ENCODE results near the gene CRIM1. TPM values are rescaled to one million over a fixed set of nuclear protein-coding genes. Genes with fewer than 3 reads are reported as not detected.
A peak's percentile ranks its signal among the peaks of the same experiment; 100 is the strongest.

The CRIM1 gene
- total and polyA plus RNA-seq, 4 donors, result 24.3 to 119 (median 58.4) TPM

DNA sequence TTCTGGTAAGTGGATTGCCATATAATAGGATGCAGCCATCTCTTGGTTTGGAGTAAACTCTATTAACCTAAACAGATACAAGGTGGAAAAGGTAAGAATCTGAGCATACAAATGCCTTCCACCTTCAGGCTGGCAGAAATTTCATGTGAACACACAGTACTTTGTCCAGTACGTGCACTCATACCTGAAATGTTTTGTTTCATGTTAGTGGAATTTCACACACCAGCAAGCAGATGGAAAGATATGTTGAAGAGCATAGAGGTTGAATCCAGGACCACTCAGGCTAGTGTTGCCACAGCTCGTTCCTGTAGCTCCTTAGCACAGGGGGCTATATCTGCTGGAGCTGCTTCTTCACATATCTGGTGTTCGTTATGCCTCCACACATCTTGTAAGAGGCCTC is 34.0 kb downstream of the CRIM1 start:
- Histone ChIP-seq H3K4me3 (no peak overlapping the region), H3K9ac (ENCODE audit: insufficient read depth in 1 of 2, low read length in 2 of 2) (no peak overlapping the region), H3K27ac (ENCODE audit: low read depth in 1 of 2, low read length in 1 of 2) (peak overlapping the region in 1 of 2 donors; percentile 19), H3K27me3 (ENCODE audit: control insufficient read depth in 3 of 3, insufficient read depth in 3 of 3, low read length in 2 of 3) (no peaks in the 10 kb centered on the region), H3K9me3 (ENCODE audit: control insufficient read depth in 4 of 4, insufficient read depth in 3 of 4, low read length in 3 of 4) (no peaks in the 10 kb centered on the region), H3K4me1 (ENCODE audit: control insufficient read depth in 5 of 5, insufficient read depth in 5 of 5, low read length in 5 of 5) (peaks cover 6 to 27% (median 12%) of the 10 kb centered on the region in 5 donors), H3K36me3 (ENCODE audit: control insufficient read depth in 4 of 4, insufficient read depth in 4 of 4, low read length in 4 of 4) (no peaks in the 10 kb centered on the region)
- 80 to 91% methylated on average over 3 of the region's 3 CpGs for WGBS, 2 donors
- ATAC-seq (ENCODE audit: insufficient read depth, low FRiP score) (no peak), DNase-seq (no peak)
- TF ChIP-seq, protein P1, sequence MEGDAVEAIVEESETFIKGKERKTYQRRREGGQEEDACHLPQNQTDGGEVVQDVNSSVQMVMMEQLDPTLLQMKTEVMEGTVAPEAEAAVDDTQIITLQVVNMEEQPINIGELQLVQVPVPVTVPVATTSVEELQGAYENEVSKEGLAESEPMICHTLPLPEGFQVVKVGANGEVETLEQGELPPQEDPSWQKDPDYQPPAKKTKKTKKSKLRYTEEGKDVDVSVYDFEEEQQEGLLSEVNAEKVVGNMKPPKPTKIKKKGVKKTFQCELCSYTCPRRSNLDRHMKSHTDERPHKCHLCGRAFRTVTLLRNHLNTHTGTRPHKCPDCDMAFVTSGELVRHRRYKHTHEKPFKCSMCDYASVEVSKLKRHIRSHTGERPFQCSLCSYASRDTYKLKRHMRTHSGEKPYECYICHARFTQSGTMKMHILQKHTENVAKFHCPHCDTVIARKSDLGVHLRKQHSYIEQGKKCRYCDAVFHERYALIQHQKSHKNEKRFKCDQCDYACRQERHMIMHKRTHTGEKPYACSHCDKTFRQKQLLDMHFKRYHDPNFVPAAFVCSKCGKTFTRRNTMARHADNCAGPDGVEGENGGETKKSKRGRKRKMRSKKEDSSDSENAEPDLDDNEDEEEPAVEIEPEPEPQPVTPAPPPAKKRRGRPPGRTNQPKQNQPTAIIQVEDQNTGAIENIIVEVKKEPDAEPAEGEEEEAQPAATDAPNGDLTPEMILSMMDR (IDR thresholded peaks at IDR 0.05; ENCODE audit: control extremely low read depth, extremely low read depth), result no peak

DNA sequence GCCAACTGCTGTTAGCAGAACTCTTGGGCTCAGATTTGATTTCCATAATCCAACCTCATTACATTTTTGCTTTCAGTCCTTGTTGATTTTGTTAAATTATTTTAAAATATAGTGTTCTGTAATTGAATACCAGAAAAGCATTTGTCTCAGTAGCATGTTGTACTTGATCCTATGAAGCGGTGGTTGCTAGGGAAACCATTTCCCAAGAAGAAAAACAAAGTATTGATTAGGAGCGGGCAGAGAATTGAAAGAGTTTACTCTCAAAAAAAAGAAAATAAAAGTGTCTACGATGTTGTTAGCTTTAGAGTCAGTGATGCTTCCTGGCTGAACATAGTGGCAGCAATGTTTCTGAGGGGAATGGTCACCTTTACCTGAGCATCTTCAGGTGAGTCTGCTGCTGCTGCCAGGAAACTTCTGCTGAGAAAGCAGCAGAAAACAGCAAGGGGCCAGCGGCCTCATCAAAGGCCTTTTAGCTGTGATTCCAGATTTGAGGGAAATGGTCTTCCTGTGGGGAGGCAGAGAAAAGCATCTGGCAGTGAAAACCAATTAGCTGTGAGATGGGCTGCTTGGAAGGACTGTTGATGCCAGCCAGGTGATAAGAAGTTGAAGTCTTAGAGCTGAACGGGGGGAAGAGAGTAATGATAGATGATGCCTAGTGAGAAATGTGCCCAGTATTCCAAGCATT is 37.1 kb downstream of the CRIM1 start:
- TF ChIP-seq, protein P1 (IDR thresholded peaks at IDR 0.05; ENCODE audit: control extremely low read depth, extremely low read depth), result no peak
- Histone ChIP-seq H3K9me3 (ENCODE audit: control insufficient read depth in 4 of 4, insufficient read depth in 3 of 4, low read length in 3 of 4) (no peaks in the 10 kb centered on the region), H3K9ac (ENCODE audit: insufficient read depth in 1 of 2, low read length in 2 of 2) (no peak overlapping the region), H3K27ac (ENCODE audit: low read depth in 1 of 2, low read length in 1 of 2) (no peak overlapping the region), H3K4me3 (no peak overlapping the region), H3K36me3 (ENCODE audit: control insufficient read depth in 4 of 4, insufficient read depth in 4 of 4, low read length in 4 of 4) (peaks cover 0 to 4% (median under 1%) of the 10 kb centered on the region in 4 donors), H3K4me1 (ENCODE audit: control insufficient read depth in 5 of 5, insufficient read depth in 5 of 5, low read length in 5 of 5) (peaks cover 6 to 26% (median 12%) of the 10 kb centered on the region in 5 donors), H3K27me3 (ENCODE audit: control insufficient read depth in 3 of 3, insufficient read depth in 3 of 3, low read length in 2 of 3) (no peaks in the 10 kb centered on the region)
- ATAC-seq (ENCODE audit: insufficient read depth, low FRiP score) (no peak), DNase-seq (no peak)
- 84 to 87% methylated on average over 5 of the region's 5 CpGs for WGBS, 2 donors

DNA sequence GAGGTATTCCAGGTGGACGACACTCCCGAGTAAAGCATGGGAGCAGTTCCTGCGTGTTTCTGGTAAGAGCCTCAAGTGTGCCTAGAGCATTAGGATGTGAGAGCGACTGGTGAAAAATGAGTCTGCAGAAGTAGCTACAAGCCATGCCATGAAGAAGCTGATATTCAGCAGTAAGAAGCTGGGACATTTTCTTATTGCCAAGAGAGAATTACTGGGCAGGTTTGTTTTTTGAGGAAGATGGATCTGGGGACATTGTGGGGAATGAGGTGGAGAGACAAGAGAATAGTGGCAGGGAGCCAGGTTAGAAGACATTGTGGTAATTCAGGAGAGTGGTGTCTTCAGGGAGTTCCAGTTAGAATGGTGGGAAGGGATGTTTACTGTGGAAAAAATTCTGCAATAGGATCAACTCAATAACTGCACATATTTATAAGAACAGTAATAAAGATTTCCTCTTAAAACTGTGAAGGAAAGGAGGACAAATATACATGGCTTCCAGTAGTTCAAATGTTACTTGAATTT is 38.2 kb downstream of the CRIM1 start:
- TF ChIP-seq, protein P1 (IDR thresholded peaks at IDR 0.05; ENCODE audit: control extremely low read depth, extremely low read depth), result no peak
- Histone ChIP-seq H3K27me3 (ENCODE audit: control insufficient read depth in 3 of 3, insufficient read depth in 3 of 3, low read length in 2 of 3) (no peaks in the 10 kb centered on the region), H3K9me3 (ENCODE audit: control insufficient read depth in 4 of 4, insufficient read depth in 3 of 4, low read length in 3 of 4) (no peaks in the 10 kb centered on the region), H3K4me1 (ENCODE audit: control insufficient read depth in 5 of 5, insufficient read depth in 5 of 5, low read length in 5 of 5) (peaks cover 6 to 28% (median 10%) of the 10 kb centered on the region in 5 donors), H3K27ac (ENCODE audit: low read depth in 1 of 2, low read length in 1 of 2) (peak overlapping the region in 1 of 2 donors; percentile 45), H3K9ac (ENCODE audit: insufficient read depth in 1 of 2, low read length in 2 of 2) (no peak overlapping the region), H3K36me3 (ENCODE audit: control insufficient read depth in 4 of 4, insufficient read depth in 4 of 4, low read length in 4 of 4) (peaks cover 0 to 4% (median 1%) of the 10 kb centered on the region in 4 donors), H3K4me3 (no peak overlapping the region)
- WGBS, 2 donors, result 84 to 91% methylated on average over 4 of the region's 4 CpGs
- DNase-seq, result no peak
- ATAC-seq (ENCODE audit: insufficient read depth, low FRiP score), result no peak

Data from lung (tissue), 12 donors.